ENCODE measurements around the gene ORC3.

- TF ChIP-seq CTCF (IDR thresholded peaks at IDR 0.05; ENCODE audit: borderline replicate concordance, extremely low read depth, low read length, poor library complexity, severe bottlenecking) (no peak), EZH2 (IDR thresholded peaks at IDR 0.05; ENCODE audit: borderline replicate concordance, low read depth, low read length, severe bottlenecking) (no peak)
Measured at GRCh38 chr6:87637106-87637505, 47.2 kb downstream of the ORC3 start.

Data from DND-41 (cell line).